K562 treated with DMSO at 1 percent for 12 hours (cell line): ENCODE data around the gene DYNC1LI1. TPM values are rescaled to one million over a fixed set of nuclear protein-coding genes. Genes with fewer than 3 reads are reported as not detected.

Source experiments
- total RNA-seq: library from RNA; unstranded; fragments of 300-600 nt; gene quantifications from 2 replicates; pipeline ENCODE4 v1.2.3, GENCODE V29; 2022; ENCODE audit not compliant: insufficient read depth

Gene DYNC1LI1
- 33.9 and 52.3 TPM in 2 replicates for total RNA-seq

DNA sequence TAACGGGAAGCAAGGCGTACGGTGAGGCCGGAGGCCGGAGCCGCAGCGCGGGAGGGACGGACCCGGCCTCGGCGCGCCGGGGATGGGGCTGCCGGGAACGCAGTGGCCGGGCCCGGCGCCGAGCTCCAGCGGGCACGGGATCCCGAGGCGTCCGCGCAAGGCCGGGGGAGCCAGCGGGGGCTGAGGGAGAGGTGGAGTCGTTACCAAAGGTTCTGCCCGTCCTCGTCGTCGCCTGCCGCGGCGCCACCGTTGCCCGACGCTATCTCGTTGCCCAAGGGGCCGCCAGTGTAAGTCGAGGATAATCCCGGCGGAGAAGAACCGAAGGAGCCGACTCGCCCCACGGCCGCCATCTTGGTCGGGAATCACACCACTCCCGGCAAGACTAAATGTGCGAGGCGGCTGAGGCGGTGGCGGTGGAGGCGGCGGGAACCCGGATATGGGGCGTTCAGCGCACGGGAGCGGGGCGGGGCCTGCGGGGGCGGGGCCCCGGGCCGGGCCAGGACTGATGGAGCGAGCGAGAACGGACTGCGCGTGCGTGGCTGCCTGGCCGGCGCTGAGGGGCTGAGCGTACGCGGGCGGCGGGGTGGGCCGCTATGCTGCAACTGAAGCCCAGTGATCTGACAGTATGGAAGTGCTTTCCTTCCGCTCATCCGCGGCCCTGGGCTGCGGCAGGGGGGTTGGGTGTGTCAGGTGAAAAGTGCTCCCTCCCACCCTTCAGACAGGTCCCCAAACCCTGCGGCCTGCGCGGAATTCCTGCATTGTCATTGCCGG is at the start of gene DYNC1LI1:
TSS of gene DYNC1LI1 (minus strand) at position 438 of the 771 bp plus-strand sequence. CDS start at position 350, 88 bp downstream.

DNA sequence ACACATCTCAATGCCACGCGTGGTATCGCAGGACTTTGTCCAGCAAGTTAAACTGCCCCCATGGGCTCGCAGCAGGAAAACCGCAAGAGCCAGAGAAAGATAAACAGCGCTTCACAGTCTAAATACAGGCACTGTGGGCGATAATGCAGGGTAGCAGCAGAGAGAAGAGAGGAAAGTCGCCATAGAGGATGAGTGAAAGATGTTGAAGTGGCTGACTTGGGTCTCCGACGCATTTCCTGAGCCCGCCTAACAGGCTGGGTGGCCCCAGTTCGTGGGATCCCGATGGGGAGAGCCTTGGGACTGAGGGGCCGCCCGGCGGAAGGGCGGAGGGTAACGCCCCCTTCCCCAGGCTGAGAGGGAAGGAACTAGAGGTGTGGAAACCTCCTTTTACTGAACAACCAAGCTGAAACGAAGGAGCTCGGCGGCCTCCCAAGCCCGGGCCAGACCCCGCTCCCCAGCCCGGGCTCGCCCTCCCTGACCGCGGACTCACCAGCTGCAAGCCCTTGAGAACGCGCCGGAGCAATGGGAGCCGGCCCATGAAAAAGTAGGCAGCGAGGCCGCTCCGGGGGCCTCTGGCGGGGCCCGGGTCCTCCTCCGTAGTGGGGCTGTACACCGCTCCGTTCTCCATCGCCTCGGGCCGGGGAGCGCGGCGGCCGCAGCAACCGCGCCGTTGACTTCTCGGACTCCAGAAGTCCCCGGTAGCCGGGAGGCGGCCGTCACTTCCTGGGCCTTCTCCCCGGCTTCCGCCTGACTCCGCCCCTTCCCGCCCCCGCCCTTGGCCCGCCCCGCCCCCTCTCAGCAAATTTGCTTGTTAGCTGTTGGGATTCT is 68.3 kb downstream of the DYNC1LI1 start, which contains the start of gene CMTM6:
TSS of gene CMTM6 (minus strand) at position 735 of the 828 bp plus-strand sequence. CDS start at position 628, 107 bp downstream.

Other genes starting within 250 kb of the DYNC1LI1 start
- gene CMTM7, start 179.0 kb downstream of the DYNC1LI1 start, total RNA-seq, result 0.81 and 2.3 TPM in 2 replicates
- 11.0 and 25.4 TPM in 2 replicates for gene CMTM6, start 68.0 kb downstream of the DYNC1LI1 start, total RNA-seq
- gene CNOT10, start 114.3 kb upstream of the DYNC1LI1 start, total RNA-seq, result 45.7 and 75.9 TPM in 2 replicates
- gene TRIM71, start 247.1 kb upstream of the DYNC1LI1 start, total RNA-seq, result not detected in 2 replicates